Measurements from ENCODE around the gene PDLIM1. TPM values are rescaled to one million over a fixed set of nuclear protein-coding genes. Genes with fewer than 3 reads are reported as not detected.

Gene PDLIM1
- total and polyA plus RNA-seq, 11 donors = 225 to 434 (median 330) TPM

GRCh38 chr10:95237376-95238170 lies 53.2 kb downstream of the PDLIM1 start:
- ATAC-seq (no peak), DNase-seq (no peak)
- Histone ChIP-seq H3K36me3 (peaks cover 0 to 100% (median 82%) of the 10 kb centered on the region in 9 donors), H3K9me3 (no peaks in the 10 kb centered on the region), H3K27ac (peak overlapping the region in 2 of 12 donors; percentile 1 to 11), H3K27me3 (no peaks in the 10 kb centered on the region), H3K4me3 (no peak overlapping the region), H3K4me1 (peaks cover 0 to 10% (median 0%) of the 10 kb centered on the region in 12 donors)
- no peak for TF ChIP-seq CTCF (IDR thresholded peaks at IDR 0.05)
- TF ChIP-seq POLR2A (IDR thresholded peaks at IDR 0.05) = no peak
- intact Hi-C loops (cut with DNase I) = no loop called here
- 66 to 77% (median 71%) methylated on average over 11 to 12 of the region's 12 CpGs for WGBS, 4 donors

DNA sequence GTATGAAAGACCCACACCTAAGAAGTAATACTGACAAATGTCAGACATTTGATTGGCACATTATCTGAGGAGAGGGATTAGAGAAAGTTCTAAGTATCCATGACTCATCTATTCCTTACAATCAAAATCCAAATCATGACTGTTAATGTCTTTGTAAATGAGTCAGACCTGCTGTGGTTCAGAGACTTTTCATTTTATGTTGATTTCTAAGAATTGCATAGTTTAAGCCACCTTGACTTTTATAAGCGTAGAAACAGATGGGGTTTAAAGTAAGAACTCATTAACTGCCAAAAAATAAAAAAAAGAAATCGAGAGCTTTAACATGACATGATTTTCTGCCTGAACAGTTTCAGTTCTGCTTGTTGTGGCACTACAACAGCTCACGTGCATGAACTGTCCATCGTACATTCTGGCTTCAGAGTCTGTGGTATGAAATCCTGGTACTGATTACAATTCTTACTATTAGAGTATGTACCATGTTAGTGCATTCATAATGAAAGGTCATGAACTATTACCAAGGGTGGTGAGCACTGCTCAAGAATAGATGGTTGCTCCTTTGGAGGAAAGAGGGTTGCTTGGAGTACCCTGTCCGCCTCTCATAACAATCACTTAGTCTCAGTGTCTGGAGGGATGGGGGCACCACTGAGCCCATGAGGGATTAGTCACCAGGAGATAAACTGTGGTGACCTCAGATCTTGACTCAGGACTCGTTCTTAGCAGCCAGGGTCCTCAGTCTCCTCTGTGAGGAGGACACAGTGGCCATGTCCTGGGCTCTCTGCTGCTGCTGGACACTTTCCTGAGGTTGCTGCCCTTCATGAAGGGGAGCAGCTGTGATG lies 54.5 kb downstream of the PDLIM1 start:
- Histone ChIP-seq H3K4me1 (peaks cover 0 to 10% (median 0%) of the 10 kb centered on the region in 12 donors), H3K9me3 (no peaks in the 10 kb centered on the region), H3K27me3 (no peaks in the 10 kb centered on the region), H3K36me3 (peaks cover 0 to 94% (median 69%) of the 10 kb centered on the region in 9 donors), H3K27ac (peak overlapping the region in 1 of 12 donors; percentile 11), H3K4me3 (no peak overlapping the region)
- DNase-seq = no peak
- TF ChIP-seq POLR2A (IDR thresholded peaks at IDR 0.05) (no peak), CTCF (IDR thresholded peaks at IDR 0.05) (no peak)
- peak; percentile 6 to 62 (median 40) for ATAC-seq
- 72 to 86% (median 78%) methylated on average over 5 to 6 of the region's 6 CpGs for WGBS, 4 donors
- intact Hi-C loops (cut with DNase I) = no loop called here

GRCh38 chr10:95235676-95236067 lies 55.1 kb downstream of the PDLIM1 start:
- H3K9me3 ChIP-seq = no peaks in the 10 kb centered on the region
- 77 to 91% (median 88%) methylated on average over 3 of the region's 3 CpGs for WGBS, 4 donors
- H3K4me1 ChIP-seq = peaks cover 0 to 10% (median 0%) of the 10 kb centered on the region in 12 donors
- intact Hi-C loops (cut with DNase I) = no loop called here
- H3K27ac ChIP-seq = no peak overlapping the region
- no peak for TF ChIP-seq POLR2A (IDR thresholded peaks at IDR 0.05)
- peaks cover 0 to 87% (median 63%) of the 10 kb centered on the region in 9 donors for H3K36me3 ChIP-seq
- no peaks in the 10 kb centered on the region for H3K27me3 ChIP-seq
- ATAC-seq = no peak
- no peak for DNase-seq
- no peak overlapping the region for H3K4me3 ChIP-seq

GRCh38 chr10:95234951-95235350 lies 55.9 kb downstream of the PDLIM1 start:
- Histone ChIP-seq H3K4me3 (no peak overlapping the region), H3K27ac (no peak overlapping the region), H3K36me3 (peaks cover 0 to 80% (median 56%) of the 10 kb centered on the region in 9 donors), H3K27me3 (no peaks in the 10 kb centered on the region), H3K4me1 (peaks cover 0 to 13% (median 0%) of the 10 kb centered on the region in 12 donors), H3K9me3 (no peaks in the 10 kb centered on the region)
- TF ChIP-seq CTCF (IDR thresholded peaks at IDR 0.05) (no peak), POLR2A (IDR thresholded peaks at IDR 0.05) (no peak)
- ATAC-seq (no peak), DNase-seq (no peak)
- 75 to 83% (median 78%) methylated on average over 5 of the region's 5 CpGs for WGBS, 4 donors
- intact Hi-C loops (cut with DNase I) = no loop called here
